ENCODE data around the gene SEPTIN12.

DNA sequence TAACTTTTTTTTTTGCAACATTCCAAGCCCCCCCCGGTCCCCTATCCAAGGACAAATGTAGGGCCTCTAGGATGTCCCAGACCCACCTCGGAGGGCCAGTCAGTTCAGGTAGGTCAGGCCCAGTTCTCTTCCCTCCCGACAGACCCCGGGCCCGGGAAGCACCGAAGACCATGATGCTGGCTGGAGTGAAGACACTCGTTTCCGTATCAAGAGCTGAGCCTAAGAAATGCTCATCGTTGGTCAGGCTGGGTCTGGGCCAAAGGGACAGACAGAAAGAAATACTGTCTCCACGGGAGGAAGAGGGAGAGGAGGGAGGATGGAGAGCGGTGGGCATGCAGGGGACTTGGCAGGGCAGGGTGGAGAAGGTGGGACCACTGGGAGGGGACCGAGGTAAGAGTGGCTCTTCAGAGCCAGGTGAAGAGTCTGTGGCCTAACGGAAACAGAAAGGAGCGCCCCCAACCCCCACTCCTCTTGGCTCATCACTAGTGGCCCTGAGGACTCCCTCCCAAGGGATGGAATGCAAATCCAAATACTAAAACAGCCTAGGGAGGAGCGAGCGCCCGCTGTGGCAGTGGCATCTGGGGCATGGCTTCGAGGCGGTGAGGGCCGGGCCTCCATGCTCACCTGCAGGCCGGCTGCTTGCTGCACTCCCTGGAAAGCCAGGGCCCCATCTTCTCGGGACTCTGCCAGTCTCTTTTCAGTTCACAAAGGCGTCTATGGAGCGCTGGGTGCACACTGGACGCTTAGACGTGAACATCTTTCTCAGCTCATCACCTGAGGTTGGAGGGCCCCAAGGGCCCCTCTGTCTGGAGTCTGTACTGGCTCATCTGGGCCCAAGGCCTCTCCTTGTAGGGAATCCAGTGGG, 16.0 kb upstream of the SEPTIN12 start:
- TF ChIP-seq, protein P1, sequence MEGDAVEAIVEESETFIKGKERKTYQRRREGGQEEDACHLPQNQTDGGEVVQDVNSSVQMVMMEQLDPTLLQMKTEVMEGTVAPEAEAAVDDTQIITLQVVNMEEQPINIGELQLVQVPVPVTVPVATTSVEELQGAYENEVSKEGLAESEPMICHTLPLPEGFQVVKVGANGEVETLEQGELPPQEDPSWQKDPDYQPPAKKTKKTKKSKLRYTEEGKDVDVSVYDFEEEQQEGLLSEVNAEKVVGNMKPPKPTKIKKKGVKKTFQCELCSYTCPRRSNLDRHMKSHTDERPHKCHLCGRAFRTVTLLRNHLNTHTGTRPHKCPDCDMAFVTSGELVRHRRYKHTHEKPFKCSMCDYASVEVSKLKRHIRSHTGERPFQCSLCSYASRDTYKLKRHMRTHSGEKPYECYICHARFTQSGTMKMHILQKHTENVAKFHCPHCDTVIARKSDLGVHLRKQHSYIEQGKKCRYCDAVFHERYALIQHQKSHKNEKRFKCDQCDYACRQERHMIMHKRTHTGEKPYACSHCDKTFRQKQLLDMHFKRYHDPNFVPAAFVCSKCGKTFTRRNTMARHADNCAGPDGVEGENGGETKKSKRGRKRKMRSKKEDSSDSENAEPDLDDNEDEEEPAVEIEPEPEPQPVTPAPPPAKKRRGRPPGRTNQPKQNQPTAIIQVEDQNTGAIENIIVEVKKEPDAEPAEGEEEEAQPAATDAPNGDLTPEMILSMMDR (IDR thresholded peaks at IDR 0.05), result no peak
- no peak for TF ChIP-seq POLR2AphosphoS5 (IDR thresholded peaks at IDR 0.05)

All from esophagus muscularis mucosa (tissue), 3 donors.